Effector memory CD4-positive, alpha-beta T cell (primary cell): ENCODE results near the gene SLC8B1.

Experiments used
- DNase-seq, 3 donors: peaks; one replicate each; pipeline ENCODE4 v3.0.0-alpha.2; 2020
- H3K27ac ChIP-seq: 2 replicates; pipeline ENCODE4 v1.7.0; 2013; ENCODE audit warnings: mild to moderate bottlenecking, low read length, moderate library complexity; ENCODE audit not compliant: insufficient read depth, poor library complexity, severe bottlenecking
- H3K27me3 ChIP-seq: replicated peaks from 2 replicates; pipeline ENCODE4 v1.7.0; 2013; ENCODE audit warnings: mild to moderate bottlenecking, low read length; ENCODE audit not compliant: insufficient read depth, control insufficient read depth, poor library complexity, severe bottlenecking
- H3K36me3 ChIP-seq: 2 replicates; pipeline ENCODE4 v1.7.0; 2013; ENCODE audit warnings: mild to moderate bottlenecking, low read length, moderate library complexity; ENCODE audit not compliant: control insufficient read depth, insufficient read depth
- H3K4me1 ChIP-seq: 2 replicates; pipeline ENCODE4 v1.7.0; 2013; ENCODE audit warnings: low read length, mild to moderate bottlenecking; ENCODE audit not compliant: control insufficient read depth, insufficient read depth, poor library complexity, severe bottlenecking
- H3K4me3 ChIP-seq: 2 replicates; pipeline ENCODE4 v1.7.0; 2013; ENCODE audit warnings: low read length, low read depth, mild to moderate bottlenecking; ENCODE audit not compliant: insufficient read depth, poor library complexity, severe bottlenecking
- H3K9me3 ChIP-seq: 2 replicates; pipeline ENCODE4 v1.7.0; 2013; ENCODE audit warnings: mild to moderate bottlenecking, low read length, moderate library complexity; ENCODE audit not compliant: control insufficient read depth

Gene SLC8B1

GRCh38 chr12:113266106-113266895 is 68.6 kb downstream of the SLC8B1 start:
- Histone ChIP-seq H3K27me3 (no peaks in the 10 kb centered on the region), H3K36me3 (peaks cover 38% of the 10 kb centered on the region), H3K27ac (no peak overlapping the region), H3K4me1 (peaks cover 5% of the 10 kb centered on the region), H3K9me3 (no peaks in the 10 kb centered on the region), H3K4me3 (no peak overlapping the region)
- DNase-seq, result no peak

GRCh38 chr12:113263431-113263963 is 71.4 kb downstream of the SLC8B1 start:
- Histone ChIP-seq H3K9me3 (no peaks in the 10 kb centered on the region), H3K4me3 (no peak overlapping the region), H3K36me3 (peaks cover 27% of the 10 kb centered on the region), H3K27me3 (no peaks in the 10 kb centered on the region), H3K27ac (no peak overlapping the region), H3K4me1 (peaks cover 5% of the 10 kb centered on the region)
- no peak for DNase-seq

DNA sequence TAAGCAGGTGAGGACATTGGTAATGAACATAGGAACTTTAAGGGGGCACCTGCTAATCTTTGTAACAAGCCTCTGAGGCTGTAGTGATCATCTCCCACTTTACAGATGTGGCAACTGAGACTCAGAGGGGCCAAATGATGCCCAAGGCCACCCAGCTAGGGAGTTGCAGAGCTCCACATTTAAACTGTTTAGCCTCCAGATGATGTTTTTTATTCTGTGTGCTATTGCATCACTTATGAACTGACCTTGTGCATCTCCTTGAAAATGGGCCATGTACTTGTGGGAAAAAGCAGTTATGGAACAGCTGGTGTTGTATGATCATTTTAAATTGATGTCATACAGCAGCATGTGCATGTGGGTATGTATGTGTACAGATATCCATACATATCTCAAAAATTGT is 72.2 kb downstream of the SLC8B1 start:
- no peaks in the 10 kb centered on the region for H3K9me3 ChIP-seq
- peaks cover 5% of the 10 kb centered on the region for H3K4me1 ChIP-seq
- peaks cover 19% of the 10 kb centered on the region for H3K36me3 ChIP-seq
- H3K27me3 ChIP-seq, result no peaks in the 10 kb centered on the region
- no peak overlapping the region for H3K4me3 ChIP-seq
- H3K27ac ChIP-seq, result no peak overlapping the region
- DNase-seq, result no peak

- Histone ChIP-seq H3K9me3 (no peaks in the 10 kb centered on the region), H3K4me1 (peaks cover 5% of the 10 kb centered on the region), H3K27me3 (no peaks in the 10 kb centered on the region), H3K36me3 (peaks cover 19% of the 10 kb centered on the region), H3K27ac (no peak overlapping the region), H3K4me3 (no peak overlapping the region)
- no peak for DNase-seq
Measured at GRCh38 chr12:113261847-113262470, 73.0 kb downstream of the SLC8B1 start.

- Histone ChIP-seq H3K27me3 (no peaks in the 10 kb centered on the region), H3K4me1 (peaks cover 5% of the 10 kb centered on the region), H3K9me3 (no peaks in the 10 kb centered on the region), H3K4me3 (no peak overlapping the region), H3K36me3 (peaks cover 10% of the 10 kb centered on the region), H3K27ac (no peak overlapping the region)
- DNase-seq, result no peak
Measured at GRCh38 chr12:113260636-113261300, 74.1 kb downstream of the SLC8B1 start.

GRCh38 chr12:113260127-113260526 is 74.8 kb downstream of the SLC8B1 start:
- Histone ChIP-seq H3K9me3 (no peaks in the 10 kb centered on the region), H3K4me3 (no peak overlapping the region), H3K27me3 (no peaks in the 10 kb centered on the region), H3K4me1 (peaks cover 5% of the 10 kb centered on the region), H3K27ac (no peak overlapping the region), H3K36me3 (peaks cover 7% of the 10 kb centered on the region)
- DNase-seq, result no peak

GRCh38 chr12:113257564-113257963 is 77.3 kb downstream of the SLC8B1 start:
- Histone ChIP-seq H3K27ac (no peak overlapping the region), H3K4me3 (no peak overlapping the region), H3K36me3 (peaks cover 8% of the 10 kb centered on the region), H3K9me3 (no peaks in the 10 kb centered on the region), H3K4me1 (peaks cover 2% of the 10 kb centered on the region), H3K27me3 (no peaks in the 10 kb centered on the region)
- no peak for DNase-seq

DNA sequence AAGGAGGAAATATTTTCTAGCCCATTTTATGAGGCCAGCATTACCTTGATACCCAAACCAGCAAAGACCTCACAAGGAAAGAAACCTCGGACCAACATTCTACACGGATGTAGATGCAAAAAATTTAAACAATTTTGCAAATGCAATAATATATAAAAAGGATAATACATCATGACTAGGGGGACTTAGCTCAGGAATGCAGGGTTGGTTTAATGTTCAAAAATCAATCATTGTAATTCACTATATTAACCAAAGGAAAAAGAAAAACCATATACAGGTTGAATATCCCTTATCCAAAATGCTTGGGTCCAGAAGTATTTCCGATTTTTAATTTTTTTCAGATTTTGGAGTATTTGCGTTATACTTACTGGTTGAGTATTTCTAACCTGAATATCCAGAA is 80.6 kb downstream of the SLC8B1 start:
- H3K36me3 ChIP-seq, result peaks cover 9% of the 10 kb centered on the region

GRCh38 chr12:113253532-113254285 is 81.2 kb downstream of the SLC8B1 start:
- Histone ChIP-seq H3K4me1 (no peaks in the 10 kb centered on the region), H3K27me3 (no peaks in the 10 kb centered on the region), H3K9me3 (no peaks in the 10 kb centered on the region), H3K27ac (no peak overlapping the region), H3K36me3 (peaks cover 14% of the 10 kb centered on the region), H3K4me3 (no peak overlapping the region)
- no peak for DNase-seq

More for the DNA sequence above, 80.6 kb downstream of the SLC8B1 start:
- DNase-seq, result no peak
- no peak overlapping the region for H3K4me3 ChIP-seq
- H3K27ac ChIP-seq, result no peak overlapping the region
- no peaks in the 10 kb centered on the region for H3K4me1 ChIP-seq
- no peaks in the 10 kb centered on the region for H3K9me3 ChIP-seq
- no peaks in the 10 kb centered on the region for H3K27me3 ChIP-seq
